OCI-LY7 (cell line): ENCODE measurements around the gene TSPAN8.

ENCODE experiments used
- CTCF ChIP-seq: fragments of 200-600 bp; sonication (generic); conservative IDR thresholded peaks from 2 replicates; pipeline ENCODE4 v1.5.1; 2014; ENCODE audit warnings: mild to moderate bottlenecking, antibody characterized with exemption, low read length, moderate library complexity, mixed read lengths
- EZH2phosphoT487 ChIP-seq: fragments of 200-600 bp; sonication (generic); IDR thresholded peaks from 2 replicates; pipeline ENCODE4 v1.6.1; 2018; ENCODE audit warnings: low read depth, borderline replicate concordance, mild to moderate bottlenecking, mixed run types, antibody characterized with exemption, low read length, moderate library complexity, mixed read lengths

DNA sequence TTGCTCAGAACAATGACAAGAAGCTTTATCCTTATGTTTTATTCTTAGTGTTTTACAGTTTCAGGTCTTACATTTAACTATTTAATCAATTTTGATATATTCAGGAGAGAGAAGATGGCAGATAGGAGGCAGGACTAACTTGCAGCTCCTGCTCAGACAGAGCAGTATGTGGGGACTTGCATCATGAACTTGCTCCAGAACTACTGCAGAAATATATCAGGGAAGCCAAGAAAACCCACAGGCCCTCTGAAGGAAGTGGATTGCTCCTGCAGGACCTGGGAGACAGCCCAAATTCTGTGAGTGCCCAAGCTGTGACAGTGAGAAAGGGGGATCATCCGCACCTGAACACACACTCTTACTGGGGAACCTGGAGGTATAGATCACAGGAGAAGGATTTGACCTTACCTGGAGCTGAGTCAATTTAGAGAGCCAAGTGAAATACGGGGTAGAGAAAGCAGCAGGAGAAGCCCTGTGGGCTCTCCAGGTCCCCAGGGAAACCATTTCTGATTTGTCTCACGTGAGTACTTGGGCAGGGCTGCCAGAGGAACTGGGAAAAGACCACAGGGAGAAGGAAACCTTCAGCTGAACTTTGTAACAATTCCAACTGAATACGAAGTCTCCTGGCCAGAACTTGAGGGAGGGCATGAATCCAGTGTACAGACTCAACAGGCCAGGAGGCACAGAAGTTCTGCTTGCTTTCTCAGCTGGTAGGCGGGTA, 28.9 kb upstream of the TSPAN8 start:
- TF ChIP-seq CTCF = no peak
- TF ChIP-seq EZH2phosphoT487 = no peak
